ENCODE measurements around the gene IRF2. TPM values are rescaled to one million over a fixed set of nuclear protein-coding genes. Genes with fewer than 3 reads are reported as not detected.

Gene IRF2
- total and polyA plus RNA-seq, 2 of the 8 experiments (the other 6 are each of a cell fraction or from before 2014, with no cell fraction given): 13.8 to 17.0 TPM

DNA sequence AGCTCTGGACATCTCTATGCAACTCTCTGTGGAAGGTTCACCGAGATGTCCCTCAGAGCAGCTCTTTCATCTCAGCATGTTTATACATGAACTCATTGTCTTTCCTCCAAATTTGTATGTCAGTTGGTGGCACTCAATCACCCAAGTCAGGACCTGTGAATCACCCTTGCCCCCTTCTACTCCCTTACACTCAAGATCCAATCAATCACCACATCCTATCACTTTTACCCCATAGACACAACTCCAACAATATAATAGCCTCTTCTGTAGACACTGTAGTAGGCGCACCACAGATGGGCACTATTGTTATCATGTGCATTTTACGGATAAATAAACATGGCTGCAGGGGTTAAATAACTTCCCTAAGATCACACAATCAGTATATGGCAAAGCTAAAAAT lies 41.3 kb upstream of the IRF2 start:
- Histone ChIP-seq H3K18ac (ENCODE audit: extremely low read depth, low read length) (no peak overlapping the region), H3K9me3 (ENCODE audit: insufficient read depth in 2 of 2, low read depth in 1 of 2, low read length in 1 of 2) (peaks cover 4% of the 10 kb centered on the region in 2 experiments; a peak in 3 of 4 replicates), H3K14ac (ENCODE audit: insufficient read length) (no peak overlapping the region), H3K56ac (replicated peaks; ENCODE audit: insufficient read length, low read depth, low read length) (no peak overlapping the region), H2AFZ (ENCODE audit: low read length) (no peak overlapping the region), H3K9ac (replicated peaks in 1 of 4; ENCODE audit: extremely low read depth in 1 of 4, low read depth in 3 of 4, low read length in 3 of 4) (no peak overlapping the region), H4K5ac (ENCODE audit: insufficient read length, low read depth, low read length) (no peak overlapping the region), H3K27me3 (replicated peaks in 1 of 4; ENCODE audit: control insufficient read depth in 3 of 4, extremely low read depth in 1 of 4, insufficient read depth in 3 of 4, low read length in 3 of 4) (no peaks in the 10 kb centered on the region; a peak in 2 of 7 replicates), H2BK12ac (ENCODE audit: low read depth, low read length) (no peak overlapping the region), H3K79me2 (ENCODE audit: control insufficient read depth in 1 of 2, insufficient read depth in 2 of 2, low read length in 2 of 2) (no peaks in the 10 kb centered on the region), H3K4ac (replicated peaks; ENCODE audit: insufficient read length, low read depth, low read length) (no peak overlapping the region), H3K27ac (ENCODE audit: low read depth, low read length) (no peak overlapping the region), H3K4me3 (ENCODE audit: extremely low read depth in 1 of 4, insufficient read depth in 2 of 4, low read depth in 3 of 4, low read length in 4 of 4) (no peak overlapping the region), H3K79me1 (ENCODE audit: low read depth, low read length) (no peaks in the 10 kb centered on the region), H3K23ac (ENCODE audit: insufficient read length) (no peak overlapping the region), H2BK120ac (replicated peaks; ENCODE audit: low read depth, low read length) (no peak overlapping the region), H2BK20ac (ENCODE audit: low read length) (no peak overlapping the region), H2BK5ac (ENCODE audit: low read depth, low read length) (no peak overlapping the region), H3K23me2 (ENCODE audit: low read depth, low read length) (no peaks in the 10 kb centered on the region), H3K4me1 (replicated peaks in 1 of 4; ENCODE audit: control insufficient read depth in 3 of 4, insufficient read depth in 4 of 4, low read length in 3 of 4) (peaks cover 0 to 7% (median 0%) of the 10 kb centered on the region in 4 experiments; a peak in 2 of 7 replicates), H3K36me3 (ENCODE audit: control insufficient read depth in 2 of 4, insufficient read depth in 4 of 4, low read length in 3 of 4) (no peaks in the 10 kb centered on the region), H3K4me2 (ENCODE audit: insufficient read depth in 1 of 2, low read depth in 2 of 2, low read length in 2 of 2) (no peak overlapping the region), H4K20me1 (replicated peaks in 1 of 2; ENCODE audit: control insufficient read depth in 1 of 2, insufficient read depth in 2 of 2, low read length in 2 of 2) (no peaks in the 10 kb centered on the region), H4K8ac (ENCODE audit: extremely low read depth, insufficient read depth, low read length) (no peak overlapping the region), H2BK15ac (ENCODE audit: low read length) (no peak overlapping the region), H4K91ac (replicated peaks; ENCODE audit: insufficient read length, low read length) (no peak overlapping the region), H2AK5ac (ENCODE audit: low read depth, low read length) (no peak overlapping the region)
- CTCF ChIA-PET (ENCODE audit: partially characterized antibody): interaction anchor here (0.7 to 1.8 kb wide), 2 partner anchors 10 to 247 kb away, joined by 3 to 8 read pairs; no protein-coding TSS in a partner anchor
- FAIRE-seq: no peak
- no peak for DNase-seq (ENCODE audit: low read depth in 1 of 2, low spot score in 2 of 2)
- WGBS, 2 experiments (ENCODE audit: extremely low coverage in 1 of 2, insufficient coverage in 1 of 2, insufficient read length in 1 of 2, insufficient replicate concordance in 2 of 2, low coverage in 1 of 2, low lambda C conversion rate in 2 of 2, missing lambda C conversion rate in 1 of 2): 87% methylated on average over 3 of the region's 3 CpGs; no CpG with 5 or more reads in 1 of the 2 experiments
- POLR2A ChIA-PET (ENCODE audit: partially characterized antibody): interaction anchor here (1.1 kb wide), 1 partner anchor 132 kb away, joined by 3 read pairs; no protein-coding TSS in a partner anchor
- TF ChIP-seq RNF2 (IDR thresholded peaks at IDR 0.05; ENCODE audit: borderline replicate concordance, low read depth, low read length, missing control alignments, poor library complexity, severe bottlenecking) (no peak), TBP (IDR thresholded peaks at IDR 0.05; ENCODE audit: low read depth, low read length) (no peak), SRF (IDR thresholded peaks at IDR 0.05; ENCODE audit: low read depth, low read length) (no peak), CREB1 (IDR thresholded peaks at IDR 0.05) (no peak), PHF8 (conservative IDR thresholded peaks at IDR 0.05; ENCODE audit: low read depth, low read length) (no peak), GTF2F1 (IDR thresholded peaks at IDR 0.05; ENCODE audit: borderline replicate concordance, low read depth, low read length) (no peak), SIN3A (conservative IDR thresholded peaks at IDR 0.05 in 1 of 2, IDR thresholded peaks at IDR 0.05 in 1 of 2; ENCODE audit: low read depth in 1 of 2, low read length in 2 of 2) (no peak), CBX5 (IDR thresholded peaks at IDR 0.05; ENCODE audit: low read depth, low read length) (no peak), JUN (IDR thresholded peaks at IDR 0.05; ENCODE audit: low read depth, low read length) (no peak), POLR2A (IDR thresholded peaks at IDR 0.05; ENCODE audit: control extremely low read depth in 1 of 2, low read depth in 2 of 2, low read length in 2 of 2) (no peak)
- TF ChIP-seq, protein P1, sequence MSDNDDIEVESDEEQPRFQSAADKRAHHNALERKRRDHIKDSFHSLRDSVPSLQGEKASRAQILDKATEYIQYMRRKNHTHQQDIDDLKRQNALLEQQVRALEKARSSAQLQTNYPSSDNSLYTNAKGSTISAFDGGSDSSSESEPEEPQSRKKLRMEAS (IDR thresholded peaks at IDR 0.05): no peak
